ENCODE data around the gene ZFR. TPM values are rescaled to one million over a fixed set of nuclear protein-coding genes. Genes with fewer than 3 reads are reported as not detected.

Gene ZFR
- total and polyA plus RNA-seq, 9 of the 15 experiments (the other 6 are each of a cell fraction or from before 2014, with no cell fraction given), result 35.5 to 108 (median 71.1) TPM

GRCh38 chr5:32311404-32312196 lies 132.9 kb downstream of the ZFR start:
- POLR2A ChIA-PET, result interaction anchor here (1.8 kb wide), 1 partner anchor 14 kb away, joined by 10 read pairs; no protein-coding TSS in a partner anchor
- Histone ChIP-seq H3K9ac (ENCODE audit: insufficient read depth in 1 of 2, low read depth in 2 of 2, low read length in 2 of 2) (peak overlapping the region; percentile 77 to 94), H3K9me1 (ENCODE audit: control insufficient read depth, insufficient read depth, low read length) (no peaks in the 10 kb centered on the region), H3K36me3 (ENCODE audit: control insufficient read depth, insufficient read depth, low read length) (peaks cover 8% of the 10 kb centered on the region; the same call in 1 of the 3 replicates), H3K27me3 (ENCODE audit: control insufficient read depth in 2 of 2, insufficient read depth in 2 of 2, low read length in 2 of 2) (no peaks in the 10 kb centered on the region), H2AFZ (ENCODE audit: low read depth, low read length) (peak overlapping the region; percentile 77), H3K79me2 (ENCODE audit: control insufficient read depth, insufficient read depth, low read length) (peaks cover 52% of the 10 kb centered on the region), H3K4me1 (replicated peaks in 1 of 2; ENCODE audit: control insufficient read depth in 2 of 2, insufficient read depth in 2 of 2, low read length in 2 of 2) (peaks cover 13 to 29% of the 10 kb centered on the region in 2 experiments), H3K4me2 (ENCODE audit: insufficient read depth, low read length) (peak overlapping the region; percentile 81), H4K20me1 (replicated peaks; ENCODE audit: control insufficient read depth, insufficient read depth, low read length) (no peaks in the 10 kb centered on the region), H3K27ac (ENCODE audit: extremely low read depth, low read depth, low read length) (peak overlapping the region; percentile 80), H3K9me3 (replicated peaks; ENCODE audit: control insufficient read depth, insufficient read depth, low read depth, low read length) (no peaks in the 10 kb centered on the region), H3K4me3 (peak overlapping the region; percentile 94)
- no peak for ATAC-seq
- in situ Hi-C loops (cut with MboI) (no loop called here), intact Hi-C loops (cut with micrococcal nuclease) (loop anchor here (2.0 kb wide), 1 partner anchor 141 kb away; no protein-coding TSS in a partner anchor)
- CTCF ChIA-PET (ENCODE audit: low intra/inter-chr PET ratio), result no interaction called here
- BruUV-seq (replicated peaks), result TSS peak; percentile 68
- 27% methylated on average over 16 of the region's 16 CpGs for WGBS (ENCODE audit: insufficient coverage, low coverage, missing lambda C conversion rate)
- FAIRE-seq, result peak; percentile 69
- peak in 1 of 4 experiments; percentile 36 for DNase-seq (ENCODE audit: extremely low read depth in 1 of 4, low spot score in 3 of 4)
- TF ChIP-seq L3MBTL2 (IDR thresholded peaks at IDR 0.05) (peak; percentile 87), RBBP5 (IDR thresholded peaks at IDR 0.05; ENCODE audit: borderline replicate concordance, insufficient read depth, low read length, poor library complexity, severe bottlenecking) (no peak), CBX3 (IDR thresholded peaks at IDR 0.05; ENCODE audit: borderline replicate concordance in 1 of 2, low read length in 2 of 2) (peak in 1 of 2 experiments; percentile 21; a peak in 1 of 3 replicates)
- TF ChIP-seq, protein P1, sequence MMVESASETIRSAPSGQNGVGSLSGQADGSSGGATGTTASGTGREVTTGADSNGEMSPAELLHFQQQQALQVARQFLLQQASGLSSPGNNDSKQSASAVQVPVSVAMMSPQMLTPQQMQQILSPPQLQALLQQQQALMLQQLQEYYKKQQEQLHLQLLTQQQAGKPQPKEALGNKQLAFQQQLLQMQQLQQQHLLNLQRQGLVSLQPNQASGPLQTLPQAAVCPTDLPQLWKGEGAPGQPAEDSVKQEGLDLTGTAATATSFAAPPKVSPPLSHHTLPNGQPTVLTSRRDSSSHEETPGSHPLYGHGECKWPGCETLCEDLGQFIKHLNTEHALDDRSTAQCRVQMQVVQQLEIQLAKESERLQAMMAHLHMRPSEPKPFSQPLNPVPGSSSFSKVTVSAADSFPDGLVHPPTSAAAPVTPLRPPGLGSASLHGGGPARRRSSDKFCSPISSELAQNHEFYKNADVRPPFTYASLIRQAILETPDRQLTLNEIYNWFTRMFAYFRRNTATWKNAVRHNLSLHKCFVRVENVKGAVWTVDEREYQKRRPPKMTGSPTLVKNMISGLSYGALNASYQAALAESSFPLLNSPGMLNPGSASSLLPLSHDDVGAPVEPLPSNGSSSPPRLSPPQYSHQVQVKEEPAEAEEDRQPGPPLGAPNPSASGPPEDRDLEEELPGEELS (CRISPR knock-in tag; IDR thresholded peaks at IDR 0.05; ENCODE audit: borderline replicate concordance), result no peak
- TF ChIP-seq, protein P2, sequence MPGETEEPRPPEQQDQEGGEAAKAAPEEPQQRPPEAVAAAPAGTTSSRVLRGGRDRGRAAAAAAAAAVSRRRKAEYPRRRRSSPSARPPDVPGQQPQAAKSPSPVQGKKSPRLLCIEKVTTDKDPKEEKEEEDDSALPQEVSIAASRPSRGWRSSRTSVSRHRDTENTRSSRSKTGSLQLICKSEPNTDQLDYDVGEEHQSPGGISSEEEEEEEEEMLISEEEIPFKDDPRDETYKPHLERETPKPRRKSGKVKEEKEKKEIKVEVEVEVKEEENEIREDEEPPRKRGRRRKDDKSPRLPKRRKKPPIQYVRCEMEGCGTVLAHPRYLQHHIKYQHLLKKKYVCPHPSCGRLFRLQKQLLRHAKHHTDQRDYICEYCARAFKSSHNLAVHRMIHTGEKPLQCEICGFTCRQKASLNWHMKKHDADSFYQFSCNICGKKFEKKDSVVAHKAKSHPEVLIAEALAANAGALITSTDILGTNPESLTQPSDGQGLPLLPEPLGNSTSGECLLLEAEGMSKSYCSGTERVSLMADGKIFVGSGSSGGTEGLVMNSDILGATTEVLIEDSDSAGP (CRISPR knock-in tag; IDR thresholded peaks at IDR 0.05), result no peak
